Renal pelvis (tissue), 4 donors: ENCODE data around the gene BRD7. TPM values are rescaled to one million over a fixed set of nuclear protein-coding genes. Genes with fewer than 3 reads are reported as not detected.

Experiments used
- DNase-seq: peaks from one replicate; pipeline ENCODE4 v3.0.0-alpha.2; 2013
- polyA plus RNA-seq, 3 donors: library from polyadenylated mRNA; unstranded; fragments of 120-200 nt; gene quantifications; one replicate each; pipeline ENCODE4 v1.2.1, GENCODE V29; 2013; ENCODE audit not compliant: insufficient read length in 3 of 3

BRD7 gene
- polyA plus RNA-seq, 3 donors: 101 to 116 (median 114) TPM

DNA sequence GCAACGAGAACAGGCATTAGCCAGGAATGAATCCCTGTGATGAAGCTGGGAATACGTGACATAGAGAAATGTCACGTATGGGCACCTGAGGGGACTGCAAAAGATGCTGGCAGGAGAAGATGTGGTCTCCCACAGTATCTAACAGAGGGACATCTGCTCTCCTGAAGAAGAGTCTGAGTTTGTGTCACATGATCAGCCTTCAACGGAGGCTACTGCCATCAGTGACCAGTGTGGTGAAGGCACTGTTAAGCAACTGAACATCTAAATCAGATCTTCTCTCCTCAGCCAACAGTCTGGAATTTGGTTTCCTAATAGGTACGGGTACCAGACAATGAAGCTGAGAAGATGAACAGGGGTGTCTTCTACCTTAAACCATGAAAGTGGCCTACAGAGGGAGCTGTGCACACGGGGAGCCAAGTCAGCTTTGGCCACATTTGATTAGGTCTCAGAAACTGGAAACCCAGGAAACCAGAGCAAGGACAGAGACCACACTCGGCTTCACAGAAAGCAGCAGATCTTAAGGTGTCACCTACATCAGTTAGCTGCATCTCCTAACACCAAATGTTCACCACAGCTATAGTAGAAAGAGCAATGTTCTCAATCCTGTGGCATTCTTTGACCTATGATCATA lies 41.8 kb downstream of the BRD7 start:
- DNase-seq: no peak

DNA sequence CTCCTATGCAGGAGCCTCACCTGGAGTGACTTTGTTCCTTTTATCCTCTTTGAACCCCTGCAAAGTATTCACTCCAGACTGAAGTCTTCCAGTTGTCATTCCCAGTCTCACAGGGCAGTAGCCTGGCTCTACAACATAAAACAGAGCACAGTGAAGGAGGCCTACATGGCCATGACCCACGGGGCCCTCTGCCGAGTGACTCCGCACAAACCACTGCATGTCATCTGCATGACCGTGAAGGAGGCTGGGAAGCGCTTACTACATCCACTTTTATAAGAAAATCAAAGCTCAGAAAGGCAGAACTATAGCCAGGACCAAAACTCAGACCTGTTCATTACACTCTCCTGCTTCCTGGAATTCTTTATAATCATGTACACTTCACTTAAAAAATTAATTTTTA lies 42.5 kb downstream of the BRD7 start:
- no peak for DNase-seq

DNA sequence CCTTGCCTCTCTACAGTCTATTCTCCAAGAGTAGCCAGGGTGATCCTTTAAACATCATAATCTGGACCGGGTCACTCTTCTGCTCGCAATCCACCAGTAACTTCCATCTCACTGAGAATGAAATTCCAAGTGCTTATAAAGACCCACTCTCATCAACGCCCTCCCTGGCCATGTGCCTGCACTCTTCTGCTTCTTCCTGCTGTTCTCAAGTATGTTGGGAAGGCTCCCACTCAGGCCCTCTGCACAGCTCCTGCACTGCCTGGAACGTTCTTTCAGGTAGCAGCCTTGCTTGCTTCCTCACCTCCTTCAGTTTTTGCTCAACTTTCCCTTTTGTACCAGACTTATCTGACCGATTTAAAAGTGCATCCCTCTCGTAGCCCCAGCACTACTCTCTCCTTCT lies 44.4 kb downstream of the BRD7 start:
- no peak for DNase-seq

DNA sequence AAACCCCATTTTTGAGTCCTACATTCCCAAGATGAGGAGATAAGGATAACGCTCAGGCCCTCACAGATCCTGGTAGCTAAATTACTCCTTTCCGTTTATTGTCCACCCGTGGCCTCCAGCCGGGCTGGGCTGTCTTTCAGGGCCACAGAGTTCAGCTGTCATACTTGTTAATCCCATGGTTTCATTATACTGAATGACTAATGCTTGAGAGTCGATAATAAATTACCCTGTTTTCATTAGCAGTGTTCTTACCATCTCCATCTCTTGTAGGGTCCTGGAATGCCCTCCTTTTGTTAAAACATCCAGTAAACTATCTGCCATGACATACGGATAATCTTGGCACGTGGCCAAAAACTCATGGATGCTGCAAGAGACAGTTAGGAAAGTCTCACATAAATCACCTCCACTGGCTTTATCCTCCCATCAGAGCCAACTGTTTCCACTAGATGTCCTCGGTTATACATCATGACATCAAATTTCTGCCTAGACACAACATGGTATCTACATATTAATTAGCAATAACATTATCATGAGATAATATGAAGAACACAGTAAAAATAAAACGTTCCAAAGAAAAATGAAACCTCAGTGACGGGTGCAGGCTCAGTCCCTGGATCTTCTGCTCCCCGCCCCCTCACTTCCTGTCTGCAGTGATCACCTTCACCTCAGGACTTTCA lies 45.3 kb downstream of the BRD7 start:
- DNase-seq: no peak

DNA sequence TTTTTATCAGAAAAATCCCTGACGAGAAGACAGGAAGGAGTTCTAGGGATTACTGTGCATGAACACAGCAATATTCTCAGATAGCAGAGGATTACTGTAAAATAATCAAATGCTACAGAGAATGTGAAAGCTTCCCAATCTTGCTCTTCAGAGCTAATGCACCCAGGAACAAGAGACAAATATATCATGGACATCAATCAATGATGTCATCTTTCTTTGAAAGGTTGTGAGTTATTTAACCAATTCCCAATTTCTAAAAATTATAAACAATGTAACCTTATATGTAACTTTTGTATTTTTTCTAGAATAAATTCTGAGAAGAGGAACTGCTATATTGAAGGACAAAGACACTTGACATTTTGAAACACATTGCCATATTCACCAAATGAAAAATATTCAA lies 46.5 kb downstream of the BRD7 start:
- DNase-seq: no peak

DNA sequence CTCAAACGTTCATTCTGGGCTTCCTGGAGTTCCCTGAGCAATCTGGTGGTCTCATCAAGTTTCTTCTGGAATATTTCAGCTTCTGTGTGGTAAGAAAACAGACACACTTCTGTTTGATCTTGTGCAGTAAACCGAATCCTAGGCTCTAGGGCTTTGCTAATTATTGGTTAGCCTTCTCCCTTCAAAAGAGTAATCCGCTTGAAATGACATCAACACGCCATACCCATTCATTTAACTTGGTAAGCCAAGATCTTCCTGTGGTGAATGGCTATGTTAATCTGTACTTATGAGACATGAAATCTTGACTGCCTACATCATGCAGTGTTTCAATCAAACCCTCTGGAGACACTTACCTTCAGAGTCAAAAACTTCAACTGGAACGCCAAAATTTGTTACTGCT lies 48.5 kb downstream of the BRD7 start:
- no peak for DNase-seq

DNA sequence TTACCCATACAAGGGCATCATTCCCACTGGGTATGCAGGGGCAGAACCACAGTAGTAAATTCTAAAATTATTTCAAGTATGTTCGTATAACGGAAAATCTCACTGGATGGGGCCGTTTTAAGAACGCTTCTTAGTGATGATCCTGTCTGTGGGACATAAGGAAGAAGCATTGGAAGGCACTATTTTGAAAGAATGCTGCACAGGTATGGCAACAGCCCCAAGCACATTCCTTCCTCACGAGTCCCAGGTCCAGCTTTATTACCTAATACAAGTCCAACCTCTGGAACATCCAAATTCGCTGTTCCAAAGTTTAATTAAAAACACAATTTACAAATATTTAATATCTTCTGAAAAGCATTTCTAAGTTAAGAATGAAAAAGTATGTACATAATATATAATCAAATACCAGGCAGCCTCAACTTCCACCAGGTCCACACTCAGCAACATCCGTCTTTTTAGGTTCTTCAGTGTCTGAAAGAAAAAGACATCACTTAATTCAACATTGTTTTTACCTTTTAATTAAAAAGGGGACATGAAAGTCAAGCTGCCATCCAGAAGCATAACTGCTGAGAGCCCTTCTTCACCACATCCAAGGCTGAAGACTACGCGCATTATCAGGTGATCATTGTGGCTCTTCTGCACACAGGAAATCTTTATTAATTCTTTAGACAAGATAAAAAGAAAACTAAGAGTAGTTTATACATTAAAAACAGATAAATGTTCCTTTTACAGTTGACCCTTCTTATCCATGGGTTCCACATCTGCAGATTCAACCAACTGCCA lies 49.8 kb downstream of the BRD7 start:
- no peak for DNase-seq

DNA sequence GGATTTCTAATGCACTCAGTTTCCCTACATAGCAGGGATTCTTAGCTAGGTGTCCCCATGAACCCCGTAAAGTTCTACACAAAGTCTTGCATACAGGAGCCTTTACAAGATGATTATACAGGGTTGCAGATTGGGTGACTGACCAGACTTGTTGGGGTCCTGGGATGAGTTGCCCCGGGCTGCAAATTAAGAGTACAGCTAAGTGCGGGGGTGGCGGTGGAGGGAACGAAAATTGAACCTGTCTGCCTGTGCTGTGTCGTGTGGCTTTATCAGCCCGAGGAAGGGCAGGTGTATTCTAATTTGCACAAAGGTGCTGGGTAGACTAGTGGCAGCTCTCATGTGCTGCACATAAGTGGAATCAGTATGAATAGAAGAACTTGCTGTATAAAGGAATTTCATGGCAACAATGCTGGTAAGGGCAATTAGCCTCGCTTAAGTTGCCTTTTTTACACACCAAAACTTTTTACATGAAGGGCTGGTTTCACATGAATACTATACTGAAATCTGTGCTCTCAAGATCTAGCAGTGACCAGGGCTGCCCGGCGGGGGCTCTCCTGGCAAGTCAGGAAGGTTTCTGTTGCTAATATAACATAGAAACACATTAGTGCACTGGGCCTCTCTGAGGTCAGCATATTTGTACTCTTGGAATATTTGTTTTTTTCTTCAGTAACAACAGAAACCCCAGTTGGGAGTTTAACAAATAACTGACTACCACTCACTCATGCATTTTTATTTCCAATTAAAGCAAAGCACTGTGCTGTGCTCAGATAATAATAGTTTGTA lies 51.7 kb downstream of the BRD7 start:
- no peak for DNase-seq

DNA sequence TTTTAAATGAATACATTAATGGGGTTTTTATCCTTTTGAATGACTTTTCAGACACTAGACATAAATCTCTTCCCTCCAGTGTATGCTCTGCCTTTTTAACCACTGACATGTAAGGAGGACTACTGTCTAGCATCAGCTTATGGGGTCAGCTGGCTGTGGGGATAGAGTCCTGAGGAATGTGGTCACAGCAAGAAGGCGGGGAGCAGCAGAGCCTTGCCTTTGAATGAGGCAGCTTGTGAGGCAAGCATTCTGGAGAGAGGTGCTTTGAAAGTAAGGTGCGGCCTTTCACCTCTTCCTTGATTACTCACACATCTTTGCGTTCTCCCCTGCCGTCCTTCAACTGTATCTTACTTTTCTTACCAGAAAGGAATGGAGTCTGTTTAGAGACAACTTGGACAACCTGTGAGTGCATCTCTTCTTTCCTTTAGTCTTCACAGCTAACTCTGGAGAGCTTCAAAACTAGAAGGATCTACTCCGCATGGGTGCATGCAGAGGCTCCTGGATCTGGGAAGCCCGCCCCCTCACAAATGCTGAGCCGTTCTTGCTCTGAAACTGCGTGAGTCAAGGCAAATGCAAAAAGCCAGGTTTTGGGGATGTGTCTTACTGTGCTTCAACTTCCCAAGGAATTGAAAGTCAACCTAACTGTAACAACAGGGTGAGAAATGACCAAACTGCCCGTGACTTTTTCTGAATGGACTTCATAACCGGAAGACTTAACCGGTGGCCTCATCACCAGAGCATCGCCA lies 52.5 kb downstream of the BRD7 start:
- no peak for DNase-seq

DNA sequence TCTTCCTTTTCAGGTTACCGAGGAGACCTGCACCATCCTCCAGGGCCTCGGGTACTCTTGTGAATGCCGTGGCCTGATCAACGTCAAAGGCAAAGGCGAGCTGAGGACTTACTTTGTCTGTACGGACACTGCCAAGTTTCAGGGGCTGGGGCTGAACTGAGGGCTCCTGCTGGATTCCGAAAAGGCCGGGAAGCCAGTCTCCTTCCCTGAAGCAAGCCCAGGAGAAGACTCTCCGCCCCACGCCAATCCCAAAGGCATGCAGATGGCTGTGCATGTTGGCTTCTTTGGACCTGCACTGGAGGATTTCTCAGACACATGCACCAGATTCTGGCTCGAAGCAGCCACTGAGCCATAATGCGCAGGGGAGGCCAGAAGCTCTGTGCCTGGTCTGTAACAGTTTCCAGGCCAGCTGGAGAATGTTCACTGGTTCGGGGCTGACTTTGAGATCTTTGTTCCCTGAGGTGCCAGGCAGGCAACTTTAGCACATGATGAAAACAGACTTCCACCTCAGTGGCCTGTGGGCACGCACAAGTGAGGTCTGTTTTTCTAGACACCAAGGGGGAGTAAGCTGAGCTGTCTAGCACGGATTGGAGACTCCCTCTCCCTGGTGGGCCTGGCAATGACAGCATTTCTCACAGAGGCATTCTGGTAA lies 53.3 kb downstream of the BRD7 start:
- DNase-seq: peak; percentile 34

DNA sequence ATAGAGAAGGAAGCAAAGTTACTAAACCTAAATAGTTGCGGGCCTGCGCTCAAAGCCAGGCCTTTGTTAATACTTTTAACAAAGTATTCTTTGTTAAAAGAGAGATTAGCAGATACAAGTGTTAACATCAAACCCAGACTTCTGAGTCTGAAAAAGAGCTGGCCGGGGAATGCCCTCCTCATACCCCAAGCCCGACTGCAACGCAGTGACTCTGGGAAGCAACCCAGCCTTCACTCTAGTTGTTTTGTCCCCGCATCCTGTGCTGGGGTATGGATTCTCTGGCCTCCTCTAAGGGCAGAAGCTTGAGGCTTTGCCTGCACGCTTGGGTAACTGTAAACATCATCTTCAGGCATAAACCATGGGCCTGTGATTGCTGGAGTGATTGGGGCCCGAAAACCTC lies 54.1 kb downstream of the BRD7 start:
- DNase-seq: no peak

DNA sequence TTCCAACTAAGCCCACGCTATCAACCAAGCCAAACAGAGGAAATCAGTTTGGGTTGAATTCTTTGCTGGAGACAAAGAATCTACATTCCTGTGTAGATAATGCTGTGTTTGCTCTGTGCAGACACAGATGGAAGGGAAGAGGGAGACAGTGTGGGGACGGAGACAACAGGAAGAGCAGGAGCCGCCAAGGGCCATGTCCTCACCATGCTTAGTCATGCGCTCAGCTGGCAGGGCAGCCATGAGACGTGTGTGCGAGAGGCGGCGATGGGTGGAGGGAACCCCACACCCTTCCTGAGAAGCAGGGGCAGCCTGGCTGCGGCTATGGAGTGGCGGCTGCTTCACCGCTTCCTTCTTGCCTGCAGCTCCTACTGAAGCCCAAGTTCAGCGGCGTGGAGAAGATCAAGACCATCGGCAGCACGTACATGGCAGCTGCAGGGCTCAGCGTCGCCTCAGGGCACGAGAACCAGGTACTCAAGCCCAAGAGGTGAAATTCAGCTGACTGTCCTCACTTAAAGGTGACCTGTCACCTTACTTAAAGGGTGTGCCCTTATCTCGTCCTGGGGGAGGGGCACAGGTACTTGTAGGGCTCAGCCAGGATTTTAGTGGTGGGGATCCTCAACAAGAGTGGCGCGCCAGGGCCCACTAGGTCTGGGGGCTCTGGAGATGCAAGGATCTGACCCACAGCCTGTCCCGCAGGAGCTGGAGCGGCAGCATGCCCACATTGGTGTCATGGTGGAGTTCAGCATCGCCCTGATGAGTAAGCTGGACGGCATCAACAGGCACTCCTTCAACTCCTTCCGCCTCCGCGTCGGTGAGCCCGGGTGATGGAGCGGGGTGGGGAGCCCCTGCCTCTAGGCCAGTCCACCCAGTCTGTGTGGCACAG lies 55.0 kb downstream of the BRD7 start:
- DNase-seq: no peak

DNA sequence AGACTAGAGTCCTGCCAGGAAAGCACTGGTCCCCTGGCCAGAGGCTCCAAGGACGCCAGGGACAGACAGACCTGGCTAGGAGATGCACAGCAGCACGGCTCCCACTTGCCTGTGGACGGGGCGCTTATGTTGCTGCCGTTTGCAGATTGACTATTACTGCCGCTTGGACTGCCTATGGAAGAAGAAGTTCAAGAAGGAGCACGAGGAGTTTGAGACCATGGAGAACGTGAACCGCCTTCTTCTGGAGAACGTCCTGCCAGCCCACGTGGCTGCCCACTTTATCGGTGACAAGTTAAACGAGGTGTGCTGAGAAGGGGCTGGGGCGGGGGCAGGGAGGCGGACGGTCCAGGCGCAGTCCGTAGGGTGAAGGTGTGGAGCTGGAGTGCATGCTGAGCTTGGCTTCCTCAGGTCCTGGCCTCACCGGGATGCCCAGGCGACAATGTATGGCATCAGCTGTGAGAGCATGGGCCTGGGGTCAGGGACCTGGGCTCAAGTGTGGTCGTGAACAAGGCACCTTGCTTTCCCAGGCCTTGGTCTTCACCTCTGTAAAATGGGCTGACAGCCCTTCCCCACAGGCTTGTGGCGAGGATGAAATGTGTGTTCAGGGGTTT lies 56.8 kb downstream of the BRD7 start:
- DNase-seq: no peak

DNA sequence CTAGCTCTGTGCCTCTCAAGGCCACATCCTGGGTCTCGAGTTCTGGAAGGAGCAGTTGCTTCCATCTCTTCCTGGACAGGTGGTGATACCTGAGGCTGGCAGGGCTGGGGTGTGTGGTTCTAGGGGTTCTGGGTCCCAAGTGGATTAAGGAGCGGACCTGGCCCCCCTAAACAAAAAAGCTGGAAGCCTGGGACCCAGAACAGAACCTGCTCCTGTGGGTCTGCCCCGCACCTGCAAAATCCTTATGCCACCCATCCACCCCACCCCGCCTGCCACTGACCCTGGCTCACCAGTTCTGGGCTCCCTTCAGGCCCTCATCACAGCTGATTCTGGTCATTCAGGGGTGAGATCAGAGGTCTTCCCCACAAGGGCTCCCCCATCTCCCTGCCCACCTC lies 57.7 kb downstream of the BRD7 start:
- no peak for DNase-seq

DNA sequence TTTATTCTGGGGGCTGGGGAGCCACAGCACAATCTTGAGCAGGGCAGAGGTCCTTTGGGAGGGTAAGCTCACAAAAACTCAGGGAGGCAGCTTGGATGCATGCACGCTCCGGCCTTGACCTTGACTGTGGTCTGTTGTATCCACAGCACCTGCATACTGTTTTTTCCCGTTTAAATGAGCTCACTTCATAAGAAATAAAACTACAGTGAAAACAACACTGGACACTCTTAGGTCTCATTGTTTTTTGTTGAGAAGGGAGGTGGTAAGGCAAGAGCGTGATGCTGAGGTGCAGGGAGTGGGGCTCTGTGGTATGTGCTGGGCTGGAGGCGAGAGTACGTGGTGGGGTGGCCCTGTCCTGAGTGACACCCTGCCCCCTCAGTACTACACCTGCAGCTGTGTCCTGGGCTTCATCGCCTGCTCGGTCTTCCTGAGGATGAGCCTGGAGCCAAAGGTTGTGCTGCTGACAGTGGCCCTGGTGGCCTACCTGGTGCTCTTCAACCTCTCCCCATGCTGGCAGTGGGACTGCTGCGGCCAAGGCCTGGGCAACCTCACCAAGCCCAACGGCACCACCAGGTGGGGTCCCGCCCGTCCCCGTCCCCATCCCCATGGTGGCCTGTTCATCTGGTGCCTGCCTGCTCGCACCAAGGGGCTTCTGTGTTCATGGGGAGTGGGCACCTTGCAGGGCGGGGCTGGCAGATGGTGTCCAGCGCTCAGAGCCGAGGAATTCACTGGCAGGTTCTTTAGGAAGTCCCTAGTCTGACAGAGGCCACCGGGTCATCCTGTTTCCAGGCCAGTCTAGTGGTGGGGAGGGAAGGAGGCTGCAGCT lies 58.3 kb downstream of the BRD7 start:
- DNase-seq: no peak

DNA sequence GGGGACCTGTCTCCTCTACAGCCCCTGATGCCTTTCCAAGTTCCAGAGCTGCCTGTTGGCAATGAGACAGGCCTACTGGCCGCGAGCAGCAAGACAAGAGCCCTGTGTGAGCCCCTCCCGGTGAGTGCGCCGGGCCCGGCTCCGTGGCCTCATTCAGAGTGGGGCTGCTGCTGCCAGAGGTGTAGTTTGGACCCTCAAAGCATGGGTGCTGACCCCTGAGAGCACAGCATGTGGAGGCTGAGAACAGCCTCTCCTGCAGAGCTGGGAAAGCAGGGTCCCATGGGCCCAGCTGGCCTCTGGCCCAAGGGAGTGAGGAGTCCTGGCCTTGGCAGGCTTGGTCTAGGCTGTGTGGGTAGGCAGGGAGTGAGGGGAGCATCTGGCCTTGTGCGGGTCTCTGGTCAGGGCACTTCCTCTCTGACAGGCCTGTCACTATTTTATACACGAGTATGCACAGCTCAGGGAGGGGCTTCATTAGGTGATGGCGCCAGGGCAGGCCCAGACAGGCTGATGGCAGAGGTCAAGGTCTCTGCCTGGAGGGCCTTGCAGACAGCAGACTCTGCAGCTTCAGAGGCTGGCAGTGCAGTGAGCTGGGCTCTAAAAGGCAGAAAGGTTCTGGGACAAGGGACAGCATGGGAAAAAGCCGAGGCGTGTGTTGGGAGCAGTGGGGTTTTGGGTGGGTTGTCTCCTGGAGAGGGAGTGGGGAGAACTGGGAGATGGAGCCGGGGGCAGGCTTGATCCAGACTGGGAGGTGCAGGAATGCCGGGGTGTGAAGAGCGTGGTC lies 59.1 kb downstream of the BRD7 start:
- DNase-seq: no peak

DNA sequence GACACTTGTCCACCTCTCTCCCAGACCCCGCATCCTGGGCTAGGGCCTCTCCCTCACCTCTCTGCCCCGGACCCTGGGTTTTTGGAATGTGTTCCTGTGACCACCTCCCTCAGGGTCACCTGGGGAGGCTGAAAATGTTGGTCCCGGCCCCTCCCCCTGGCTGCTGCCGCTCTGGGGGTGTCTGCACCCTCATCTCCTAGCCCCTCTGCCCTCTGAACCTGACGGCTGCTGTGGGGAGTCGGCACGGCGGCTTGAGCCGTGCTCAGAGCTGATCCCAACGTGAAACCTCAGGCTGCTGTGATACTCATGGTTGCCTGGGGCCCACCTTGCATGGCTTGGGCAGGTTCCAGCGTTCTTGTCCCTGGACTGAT lies 59.6 kb downstream of the BRD7 start:
- no peak for DNase-seq
